ENCODE results near the gene TSPEAR.
A peak's percentile ranks its signal among the peaks of the same experiment; 100 is the strongest.

TSPEAR gene

GRCh38 chr21:44755227-44755626 is 43.9 kb upstream of the TSPEAR start:
- Histone ChIP-seq H4K20me1 (peaks cover 0 to 6% (median 0%) of the 10 kb centered on the region in 11 experiments; a peak in 2 of 22 replicates), H3K4me1 (peaks cover 13 to 29% (median 22%) of the 10 kb centered on the region in 10 experiments), H3K36me3 (no peaks in the 10 kb centered on the region), H3K4me3 (no peak overlapping the region), H3K9me3 (replicated peaks in 1 of 11) (peaks cover 0 to 11% (median 4%) of the 10 kb centered on the region in 11 experiments; a peak in 7 of 22 replicates), H3K4me2 (no peak overlapping the region), H3K27me3 (no peaks in the 10 kb centered on the region), H3K27ac (no peak overlapping the region), H3K9ac (no peak overlapping the region)
- TF ChIP-seq Cebpa-rat (IDR thresholded peaks at IDR 0.05), result no peak

GRCh38 chr21:44753357-44753756 is 42.0 kb upstream of the TSPEAR start:
- Histone ChIP-seq H3K9me3 (replicated peaks in 1 of 11) (peaks cover 0 to 11% (median 4%) of the 10 kb centered on the region in 11 experiments; a peak in 7 of 22 replicates), H3K4me1 (peaks cover 13 to 28% (median 22%) of the 10 kb centered on the region in 10 experiments), H3K9ac (no peak overlapping the region), H3K27me3 (no peaks in the 10 kb centered on the region), H3K4me3 (no peak overlapping the region), H3K36me3 (no peaks in the 10 kb centered on the region), H3K27ac (no peak overlapping the region), H3K4me2 (peak overlapping the region in 8 of 11 experiments; percentile 51 to 73 (median 65); a peak in 7 of 22 replicates), H4K20me1 (0 out of 22 replicates have a peak, but pooled peaks cover 0 to 4% (median 0%) of the 10 kb centered on the region in 11 experiments)
- TF ChIP-seq Cebpa-rat (IDR thresholded peaks at IDR 0.05), result no peak

GRCh38 chr21:44752671-44753235 is 41.4 kb upstream of the TSPEAR start:
- TF ChIP-seq Cebpa-rat (IDR thresholded peaks at IDR 0.05), result no peak
- peaks cover 13 to 28% (median 22%) of the 10 kb centered on the region in 10 experiments for H3K4me1 ChIP-seq
- H3K9me3 ChIP-seq (replicated peaks in 1 of 11), result peaks cover 0 to 11% (median 4%) of the 10 kb centered on the region in 11 experiments; a peak in 7 of 22 replicates
- no peaks in the 10 kb centered on the region for H3K27me3 ChIP-seq
- H3K4me2 ChIP-seq, result peak overlapping the region; percentile 17 to 73 (median 60); a peak in 21 of 22 replicates
- H4K20me1 ChIP-seq, result no peaks in the 10 kb centered on the region
- H3K9ac ChIP-seq, result no peak overlapping the region
- no peaks in the 10 kb centered on the region for H3K36me3 ChIP-seq
- H3K4me3 ChIP-seq, result no peak overlapping the region
- no peak overlapping the region for H3K27ac ChIP-seq

- no peak for TF ChIP-seq Cebpa-rat (IDR thresholded peaks at IDR 0.05)
- peak overlapping the region; percentile 17 to 73 (median 60); a peak in 21 of 22 replicates for H3K4me2 ChIP-seq
- no peaks in the 10 kb centered on the region for H3K27me3 ChIP-seq
- no peak overlapping the region for H3K27ac ChIP-seq
- H3K4me3 ChIP-seq, result no peak overlapping the region
- peaks cover 0 to 12% (median 4%) of the 10 kb centered on the region in 11 experiments; a peak in 7 of 22 replicates for H3K9me3 ChIP-seq (replicated peaks in 1 of 11)
- no peak overlapping the region for H3K9ac ChIP-seq
- H4K20me1 ChIP-seq, result no peaks in the 10 kb centered on the region
- peaks cover 13 to 28% (median 22%) of the 10 kb centered on the region in 10 experiments for H3K4me1 ChIP-seq
- no peaks in the 10 kb centered on the region for H3K36me3 ChIP-seq
Measured at GRCh38 chr21:44751799-44752636, 40.6 kb upstream of the TSPEAR start.

- Histone ChIP-seq H3K9ac (no peak overlapping the region), H3K4me1 (peaks cover 13 to 28% (median 15%) of the 10 kb centered on the region in 10 experiments)
Measured at GRCh38 chr21:44751186-44751798, 39.9 kb upstream of the TSPEAR start.

GRCh38 chr21:44750675-44751025 is 39.3 kb upstream of the TSPEAR start:
- no peak overlapping the region for H3K27ac ChIP-seq
- no peaks in the 10 kb centered on the region for H3K27me3 ChIP-seq
- no peak overlapping the region for H3K9ac ChIP-seq
- H3K36me3 ChIP-seq, result no peaks in the 10 kb centered on the region
- 0 out of 22 replicates have a peak overlapping the region, but pooled peaks of 1 of the 11 experiments have one; percentile 9 for H3K4me2 ChIP-seq
- H4K20me1 ChIP-seq, result no peaks in the 10 kb centered on the region
- H3K9me3 ChIP-seq (replicated peaks in 1 of 11), result peaks cover 0 to 24% (median 11%) of the 10 kb centered on the region in 11 experiments; a peak in 12 of 22 replicates
- no peak for TF ChIP-seq Cebpa-rat (IDR thresholded peaks at IDR 0.05)
- H3K4me3 ChIP-seq, result no peak overlapping the region
- peaks cover 9 to 24% (median 15%) of the 10 kb centered on the region in 10 experiments for H3K4me1 ChIP-seq

More at GRCh38 chr21:44751186-44751798, 39.9 kb upstream of the TSPEAR start:
- H3K4me2 ChIP-seq, result peak overlapping the region in 3 of 11 experiments; percentile 9 to 18 (median 9); a peak in 2 of 22 replicates
- no peak overlapping the region for H3K4me3 ChIP-seq
- H4K20me1 ChIP-seq, result no peaks in the 10 kb centered on the region
- no peak overlapping the region for H3K27ac ChIP-seq
- TF ChIP-seq Cebpa-rat (IDR thresholded peaks at IDR 0.05), result no peak
- H3K27me3 ChIP-seq, result no peaks in the 10 kb centered on the region
- H3K9me3 ChIP-seq (replicated peaks in 1 of 11), result peaks cover 0 to 19% (median 9%) of the 10 kb centered on the region in 11 experiments; a peak in 9 of 22 replicates
- no peaks in the 10 kb centered on the region for H3K36me3 ChIP-seq

- H4K20me1 ChIP-seq, result no peaks in the 10 kb centered on the region
- H3K4me2 ChIP-seq, result no peak overlapping the region
- no peak overlapping the region for H3K9ac ChIP-seq
- H3K36me3 ChIP-seq, result no peaks in the 10 kb centered on the region
- H3K9me3 ChIP-seq (replicated peaks in 1 of 11), result peaks cover 4 to 27% (median 13%) of the 10 kb centered on the region in 11 experiments; a peak in 21 of 22 replicates
- no peak for TF ChIP-seq Cebpa-rat (IDR thresholded peaks at IDR 0.05)
- no peaks in the 10 kb centered on the region for H3K27me3 ChIP-seq
- peaks cover 9 to 24% (median 15%) of the 10 kb centered on the region in 10 experiments for H3K4me1 ChIP-seq
- no peak overlapping the region for H3K27ac ChIP-seq
- no peak overlapping the region for H3K4me3 ChIP-seq
Measured at GRCh38 chr21:44749759-44750674, 38.6 kb upstream of the TSPEAR start.

GRCh38 chr21:44749116-44749758 is 37.9 kb upstream of the TSPEAR start:
- no peak overlapping the region; a peak in 1 of 22 replicates for H3K9ac ChIP-seq
- no peak overlapping the region for H3K27ac ChIP-seq

More at GRCh38 chr21:44749116-44749758, 37.9 kb upstream of the TSPEAR start:
- Histone ChIP-seq H3K9me3 (replicated peaks in 1 of 11) (peaks cover 11 to 28% (median 16%) of the 10 kb centered on the region in 11 experiments), H4K20me1 (no peaks in the 10 kb centered on the region), H3K36me3 (no peaks in the 10 kb centered on the region), H3K4me3 (no peak overlapping the region), H3K4me1 (peaks cover 9 to 24% (median 15%) of the 10 kb centered on the region in 10 experiments), H3K27me3 (no peaks in the 10 kb centered on the region), H3K4me2 (no peak overlapping the region)
- no peak for TF ChIP-seq Cebpa-rat (IDR thresholded peaks at IDR 0.05)

Measured in BLaER1 treated with 17β-estradiol and CSF1 and Interleukin-3, amounts not matched to agents 10 nM and 100 nM (cell line).